Measurements from ENCODE around the gene CNIH1.

The CNIH1 gene

GRCh38 chr14:54440873-54441868 lies at the start of gene CNIH1:
TSS of gene CNIH1 (minus strand) at chr14:54441374. CDS start at chr14:54441327, 47 bp downstream.
- peak; percentile 92 for DNase-seq

GRCh38 chr14:54490445-54491175 lies 49.4 kb upstream of the CNIH1 start:
- DNase-seq: no peak

- no peak for DNase-seq
These were observed 48.7 kb upstream of the CNIH1 start for GRCh38 chr14:54489731-54490444.

GRCh38 chr14:54489318-54489683 lies 48.1 kb upstream of the CNIH1 start:
- DNase-seq: no peak

GRCh38 chr14:54488646-54489317 lies 47.6 kb upstream of the CNIH1 start, which contains the start of gene GMFB:
TSS of gene GMFB (minus strand) at chr14:54488980. CDS start at chr14:54488927, 53 bp downstream.
- peak; percentile 85 for DNase-seq

- no peak for DNase-seq
These were observed 47.1 kb upstream of the CNIH1 start for GRCh38 chr14:54488318-54488645.

- DNase-seq: no peak
These were observed 46.6 kb upstream of the CNIH1 start for GRCh38 chr14:54487771-54488170.

GRCh38 chr14:54486685-54487084 lies 45.5 kb upstream of the CNIH1 start:
- DNase-seq: no peak

GRCh38 chr14:54483846-54484245 lies 42.7 kb upstream of the CNIH1 start:
- no peak for DNase-seq

DNA sequence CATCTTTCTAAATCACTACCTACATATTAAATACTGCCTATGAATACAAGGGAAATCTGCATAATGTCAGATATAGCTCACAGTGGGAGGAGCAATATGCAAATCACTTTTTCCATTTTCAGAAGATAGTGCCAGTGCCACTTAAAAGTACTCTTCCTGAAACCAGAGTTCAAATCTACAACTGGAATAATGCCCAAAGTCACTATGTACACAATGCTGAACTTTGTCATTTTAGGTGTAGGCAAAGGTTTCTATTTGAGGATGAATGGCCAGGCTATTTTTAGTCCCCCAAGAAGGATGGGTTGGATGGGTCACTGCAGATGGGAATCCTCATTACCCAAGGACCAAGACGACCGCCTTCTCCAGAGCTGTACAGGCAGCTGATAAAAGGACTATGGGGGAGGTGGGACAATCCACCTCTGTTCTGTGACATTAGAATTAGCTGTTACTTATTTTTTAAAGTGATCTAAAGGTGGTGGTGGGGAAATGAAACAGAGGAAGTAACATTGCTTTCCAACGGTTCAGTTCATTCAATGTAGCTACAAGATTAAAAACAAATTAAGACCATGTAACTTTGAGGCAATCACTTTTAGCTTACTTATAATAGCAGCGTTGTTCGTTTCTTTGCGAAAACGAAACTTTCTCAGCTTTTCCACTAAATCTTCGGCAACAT lies 42.0 kb upstream of the CNIH1 start:
- no peak for DNase-seq

DNA sequence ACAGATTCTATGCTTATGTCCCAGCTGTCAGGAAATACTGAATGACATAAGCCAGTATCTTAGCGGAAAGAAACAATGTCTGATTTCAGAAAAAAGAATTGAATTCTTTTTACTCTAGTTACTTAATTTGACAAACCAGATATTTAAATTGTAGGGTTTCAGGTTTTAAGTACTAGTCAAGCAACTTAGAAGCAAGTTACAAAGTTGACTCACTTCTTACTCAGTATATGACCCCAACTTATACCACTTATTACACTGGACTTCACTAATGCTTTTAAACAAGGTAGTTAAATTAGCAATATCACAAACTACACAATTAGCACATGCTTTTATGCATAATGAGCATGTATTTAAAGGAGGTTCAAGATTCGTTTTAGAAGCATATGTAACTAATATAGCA lies 40.5 kb upstream of the CNIH1 start:
- no peak for DNase-seq

DNA sequence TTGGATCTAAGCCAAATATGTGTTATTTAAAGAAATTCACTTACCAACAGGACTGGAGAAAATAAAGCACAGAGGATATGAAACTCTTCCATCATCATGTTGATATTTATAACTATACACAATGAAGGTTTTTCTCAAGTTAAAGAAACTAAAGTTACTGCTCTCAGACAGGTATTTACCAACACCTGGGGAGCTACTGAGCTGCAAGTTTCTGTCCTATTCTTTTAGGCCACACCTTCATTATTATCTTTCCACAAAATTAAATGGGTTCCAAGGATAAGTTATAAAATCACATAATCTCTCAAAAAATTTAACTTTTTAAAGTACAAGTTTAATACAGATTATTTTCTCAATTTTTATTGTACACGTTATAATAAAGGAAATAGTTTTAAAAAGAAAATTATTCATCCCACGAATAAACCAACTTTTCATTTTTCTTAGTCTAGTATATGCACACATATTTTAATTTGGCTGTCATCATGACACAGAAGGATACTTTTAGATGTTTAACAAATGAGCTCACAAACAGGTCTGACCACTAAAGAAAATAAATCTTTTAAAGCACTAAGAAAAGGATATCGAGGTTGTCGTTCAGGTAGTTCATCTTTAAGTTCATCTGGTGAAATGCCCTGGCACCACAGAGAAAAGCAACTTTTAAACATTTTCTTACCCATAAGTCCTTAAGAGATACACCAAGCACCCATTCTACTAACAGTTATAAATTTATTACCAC lies 39.8 kb upstream of the CNIH1 start:
- no peak for DNase-seq

DNA sequence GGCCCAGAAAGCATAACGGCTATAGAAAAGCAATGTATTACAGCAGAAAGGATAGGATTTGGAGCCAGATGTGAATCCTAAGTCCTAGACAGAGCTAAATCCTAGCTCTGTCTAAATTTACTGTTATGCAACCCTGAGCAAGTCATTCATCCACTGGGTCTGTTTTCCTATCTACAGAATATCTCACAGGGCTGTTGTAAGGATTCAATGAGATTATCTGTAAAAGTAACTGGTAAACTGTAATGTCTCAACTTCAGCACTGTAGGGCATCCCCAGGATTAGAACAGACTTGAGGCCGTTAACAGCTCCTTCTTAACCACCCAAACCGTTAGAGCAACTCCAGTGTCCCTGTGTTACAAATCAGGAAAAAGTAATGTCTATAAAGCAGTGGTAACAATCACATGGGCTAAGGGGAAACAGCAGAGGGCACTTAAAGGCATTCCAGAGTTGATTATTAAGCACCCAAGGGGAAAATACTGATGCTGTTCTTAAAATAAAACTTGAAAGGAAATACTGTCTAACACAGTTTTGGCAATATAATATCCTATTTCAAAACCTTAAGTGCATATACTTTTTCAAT lies 37.6 kb upstream of the CNIH1 start:
- DNase-seq: no peak

GRCh38 chr14:54475911-54476310 lies 34.7 kb upstream of the CNIH1 start:
- no peak for DNase-seq

- no peak for DNase-seq
These were observed 34.2 kb upstream of the CNIH1 start for GRCh38 chr14:54475187-54475899.

- DNase-seq: no peak
These were observed 33.1 kb upstream of the CNIH1 start for GRCh38 chr14:54474232-54474793.

DNA sequence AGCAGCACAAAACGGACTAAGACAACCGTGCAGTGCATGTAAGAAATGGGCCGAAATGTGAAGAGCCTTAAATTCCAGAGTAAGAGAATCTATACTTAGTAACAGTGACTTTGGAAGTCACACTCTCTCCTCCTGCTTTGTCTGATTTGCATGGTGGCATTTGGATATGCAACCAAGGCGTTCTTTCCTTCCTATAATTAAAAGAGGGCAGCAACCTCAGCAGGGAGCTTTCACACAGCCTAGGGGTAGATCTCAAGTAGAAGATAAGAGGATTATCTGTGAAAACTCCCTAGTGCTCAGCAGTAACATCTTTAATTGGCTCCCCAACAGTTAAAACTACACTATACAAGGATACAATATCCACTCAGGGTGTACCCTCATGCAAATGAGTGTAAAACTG lies 31.1 kb upstream of the CNIH1 start:
- DNase-seq: no peak

- no peak for DNase-seq
These were observed 30.5 kb upstream of the CNIH1 start for GRCh38 chr14:54471641-54472040.

DNA sequence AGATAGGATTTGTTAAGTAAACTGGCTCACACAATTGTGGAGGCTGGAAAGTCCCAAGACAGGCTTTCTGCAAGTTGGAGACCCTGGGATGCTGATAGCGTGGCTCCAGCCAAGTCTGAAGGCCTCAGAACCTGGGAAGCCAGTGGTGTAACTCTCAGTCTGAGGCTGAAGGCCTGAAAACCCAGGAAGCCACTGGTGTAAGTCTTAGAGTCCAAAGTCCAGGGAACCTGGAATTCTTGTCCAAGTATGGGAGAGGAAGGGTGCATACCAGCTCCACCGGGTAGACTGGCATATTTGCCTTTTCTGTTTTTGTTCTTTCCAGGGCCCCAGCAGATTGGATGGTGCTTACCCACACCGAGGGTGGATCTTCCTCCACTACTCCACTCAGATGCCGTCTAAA lies 29.5 kb upstream of the CNIH1 start:
- no peak for DNase-seq

GRCh38 chr14:54467280-54467679 lies 26.1 kb upstream of the CNIH1 start:
- DNase-seq: no peak
